Measurements from ENCODE around the gene CD81. TPM values are rescaled to one million over a fixed set of nuclear protein-coding genes. Genes with fewer than 3 reads are reported as not detected.

CD81 gene
- total RNA-seq, 1 experiment from 2014 or later = 416 TPM

- no peaks in the 10 kb centered on the region for H3K9me3 ChIP-seq (ENCODE audit: control insufficient read depth, insufficient read depth, low read depth, low read length)
- TF ChIP-seq, protein P1, sequence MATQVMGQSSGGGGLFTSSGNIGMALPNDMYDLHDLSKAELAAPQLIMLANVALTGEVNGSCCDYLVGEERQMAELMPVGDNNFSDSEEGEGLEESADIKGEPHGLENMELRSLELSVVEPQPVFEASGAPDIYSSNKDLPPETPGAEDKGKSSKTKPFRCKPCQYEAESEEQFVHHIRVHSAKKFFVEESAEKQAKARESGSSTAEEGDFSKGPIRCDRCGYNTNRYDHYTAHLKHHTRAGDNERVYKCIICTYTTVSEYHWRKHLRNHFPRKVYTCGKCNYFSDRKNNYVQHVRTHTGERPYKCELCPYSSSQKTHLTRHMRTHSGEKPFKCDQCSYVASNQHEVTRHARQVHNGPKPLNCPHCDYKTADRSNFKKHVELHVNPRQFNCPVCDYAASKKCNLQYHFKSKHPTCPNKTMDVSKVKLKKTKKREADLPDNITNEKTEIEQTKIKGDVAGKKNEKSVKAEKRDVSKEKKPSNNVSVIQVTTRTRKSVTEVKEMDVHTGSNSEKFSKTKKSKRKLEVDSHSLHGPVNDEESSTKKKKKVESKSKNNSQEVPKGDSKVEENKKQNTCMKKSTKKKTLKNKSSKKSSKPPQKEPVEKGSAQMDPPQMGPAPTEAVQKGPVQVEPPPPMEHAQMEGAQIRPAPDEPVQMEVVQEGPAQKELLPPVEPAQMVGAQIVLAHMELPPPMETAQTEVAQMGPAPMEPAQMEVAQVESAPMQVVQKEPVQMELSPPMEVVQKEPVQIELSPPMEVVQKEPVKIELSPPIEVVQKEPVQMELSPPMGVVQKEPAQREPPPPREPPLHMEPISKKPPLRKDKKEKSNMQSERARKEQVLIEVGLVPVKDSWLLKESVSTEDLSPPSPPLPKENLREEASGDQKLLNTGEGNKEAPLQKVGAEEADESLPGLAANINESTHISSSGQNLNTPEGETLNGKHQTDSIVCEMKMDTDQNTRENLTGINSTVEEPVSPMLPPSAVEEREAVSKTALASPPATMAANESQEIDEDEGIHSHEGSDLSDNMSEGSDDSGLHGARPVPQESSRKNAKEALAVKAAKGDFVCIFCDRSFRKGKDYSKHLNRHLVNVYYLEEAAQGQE (IDR thresholded peaks at IDR 0.05; ENCODE audit: insufficient read depth in 1 of 2, low read depth in 2 of 2, low read length in 1 of 2) = no peak
- no peak for TF ChIP-seq SIN3A (IDR thresholded peaks at IDR 0.05; ENCODE audit: borderline replicate concordance, insufficient read depth, low read depth, low read length)
- no peak for TF ChIP-seq CTCF (IDR thresholded peaks at IDR 0.05)
- no peaks in the 10 kb centered on the region for H3K27me3 ChIP-seq (ENCODE audit: control insufficient read depth, insufficient read depth, low read length)
- intact Hi-C loops (cut with micrococcal nuclease; ENCODE audit: unreplicated experiment) = no loop called here
- CTCF ChIA-PET = interaction anchor here (0.6 kb wide), 3 partner anchors 23 to 62 kb away, joined by 3 read pairs; no protein-coding TSS in a partner anchor
- H3K36me3 ChIP-seq (ENCODE audit: control insufficient read depth, insufficient read depth, low read length) = no peaks in the 10 kb centered on the region
- in situ Hi-C loops (cut with HindIII; ENCODE audit: low pct_unique_long_range_greater_than_20kb, low sequenced_read_pairs) = no loop called here
- no peaks in the 10 kb centered on the region for H3K4me1 ChIP-seq (ENCODE audit: control insufficient read depth, insufficient read depth, low read length)
- ATAC-seq = no peak
- no peak overlapping the region for H3K27ac ChIP-seq (ENCODE audit: low read length)
- DNase-seq (ENCODE audit: low read depth, low spot score) = no peak
- H3K4me3 ChIP-seq (ENCODE audit: low read depth in 2 of 2, low read length in 2 of 2) = no peak overlapping the region
- BruUV-seq (replicated peaks) = no TSS peak
- POLR2A ChIA-PET = interaction anchor here (1.5 kb wide), 1 partner anchor 9 kb away, joined by 8 read pairs; the partner anchor contains the start of gene CD81
Observed at GRCh38 chr11:2367266-2368160, 9.6 kb upstream of the CD81 start.

GRCh38 chr11:2368178-2368850 is 8.8 kb upstream of the CD81 start:
- CTCF ChIA-PET = interaction anchor here (0.6 kb wide), 2 partner anchors 22 to 63 kb away, joined by 3 read pairs; no protein-coding TSS in a partner anchor
- Histone ChIP-seq H3K27me3 (ENCODE audit: control insufficient read depth, insufficient read depth, low read length) (no peaks in the 10 kb centered on the region), H3K4me1 (ENCODE audit: control insufficient read depth, insufficient read depth, low read length) (no peaks in the 10 kb centered on the region), H3K4me3 (ENCODE audit: low read depth in 2 of 2, low read length in 2 of 2) (no peak overlapping the region), H3K27ac (ENCODE audit: low read length) (no peak overlapping the region), H3K36me3 (ENCODE audit: control insufficient read depth, insufficient read depth, low read length) (no peaks in the 10 kb centered on the region), H3K9me3 (ENCODE audit: control insufficient read depth, insufficient read depth, low read depth, low read length) (no peaks in the 10 kb centered on the region)
- POLR2A ChIA-PET = no interaction called here
- DNase-seq (ENCODE audit: low read depth, low spot score) = no peak
- intact Hi-C loops (cut with micrococcal nuclease; ENCODE audit: unreplicated experiment) = no loop called here
- in situ Hi-C loops (cut with HindIII; ENCODE audit: low pct_unique_long_range_greater_than_20kb, low sequenced_read_pairs) = no loop called here
- no TSS peak for BruUV-seq (replicated peaks)
- TF ChIP-seq SIN3A (IDR thresholded peaks at IDR 0.05; ENCODE audit: borderline replicate concordance, insufficient read depth, low read depth, low read length) (no peak), POLR2AphosphoS5 (IDR thresholded peaks at IDR 0.05; ENCODE audit: low read depth, low read length) (no peak), CTCF (IDR thresholded peaks at IDR 0.05) (no peak), TCF7L2 (IDR thresholded peaks at IDR 0.05; ENCODE audit: low read depth, low read length) (no peak)
- TF ChIP-seq, protein P1 (IDR thresholded peaks at IDR 0.05; ENCODE audit: insufficient read depth in 1 of 2, low read depth in 2 of 2, low read length in 1 of 2) = no peak
- ATAC-seq = no peak
